Prostate gland (tissue), 2 donors: ENCODE data around the gene OR52B2. TPM values are rescaled to one million over a fixed set of nuclear protein-coding genes. Genes with fewer than 3 reads are reported as not detected.

ENCODE experiments used
- DNase-seq: peaks from one replicate; pipeline ENCODE4 v3.0.0-alpha.2; 2019; ENCODE audit warnings: low spot score
- H3K27ac ChIP-seq, 2 donors: fragments of 200-600 bp; sonication (generic); 2 replicates each; pipeline ENCODE4 v1.5.1; 2017 to 2019
- H3K27me3 ChIP-seq: fragments of 200-600 bp; sonication (generic); replicated peaks from 2 replicates; pipeline ENCODE4 v1.5.1; 2019; ENCODE audit not compliant: insufficient read depth
- H3K36me3 ChIP-seq, 2 donors: fragments of 200-600 bp; sonication (generic); 1 replicate in 1 of 2; 2 replicates in 1 of 2; pipeline versions ENCODE4 v1.5.1 to v1.8.1; 2017 to 2019
- H3K4me1 ChIP-seq: fragments of 200-600 bp; sonication (generic); replicated peaks from 2 replicates; pipeline ENCODE4 v1.5.1; 2019
- H3K4me3 ChIP-seq, 2 donors: fragments of 200-600 bp; sonication (generic); 2 replicates each; pipeline ENCODE4 v1.5.1; 2017 to 2019
- H3K9me3 ChIP-seq: fragments of 200-600 bp; sonication (generic); 2 replicates; pipeline ENCODE4 v1.5.1; 2017
- POLR2A ChIP-seq: fragments of 450-650 bp; IDR thresholded peaks from one replicate; pipeline ENCODE4 v1.6.1; 2016; ENCODE audit warnings: antibody characterized with exemption, mild to moderate bottlenecking
- POLR2AphosphoS5 ChIP-seq: sonication (generic); formaldehyde crosslinking; IDR thresholded peaks from one replicate; pipeline ENCODE4 v1.6.1; 2017; ENCODE audit warnings: antibody characterized with exemption
- WGBS: methylation state at CpG from one replicate; pipeline ENCODE4 v1.1.5; 2018; 5-methylcytosine and 5-hydroxymethylcytosine counted together
- intact Hi-C: fragments of 100-400 bp; cut with DNase I; formaldehyde crosslinking; loops from one replicate; pipeline ENCODE4 v1.14.2; 2022
- total RNA-seq, 2 donors: library from RNA; depleted of rRNA; stranded (reverse); fragments of >200 nt; gene quantifications; one replicate each; pipeline ENCODE4 v1.1.0, GENCODE V29; 2016
- TF ChIP-seq, protein P1 (sequence below), 4 experiments: fragments of 200-600 bp in 2 of 4; fragments of 450-650 bp in 2 of 4; sonication (generic) in 2 of 4; IDR thresholded peaks; 1 replicate in 3 of 4; 2 replicates in 1 of 4; pipeline ENCODE4 v1.5.1; 2016 to 2019; ENCODE audit warnings: antibody characterized with exemption in 4 of 4, mild to moderate bottlenecking in 2 of 4, moderate library complexity in 2 of 4

OR52B2 gene
- total RNA-seq, 2 donors from 2014 or later = not detected

DNA sequence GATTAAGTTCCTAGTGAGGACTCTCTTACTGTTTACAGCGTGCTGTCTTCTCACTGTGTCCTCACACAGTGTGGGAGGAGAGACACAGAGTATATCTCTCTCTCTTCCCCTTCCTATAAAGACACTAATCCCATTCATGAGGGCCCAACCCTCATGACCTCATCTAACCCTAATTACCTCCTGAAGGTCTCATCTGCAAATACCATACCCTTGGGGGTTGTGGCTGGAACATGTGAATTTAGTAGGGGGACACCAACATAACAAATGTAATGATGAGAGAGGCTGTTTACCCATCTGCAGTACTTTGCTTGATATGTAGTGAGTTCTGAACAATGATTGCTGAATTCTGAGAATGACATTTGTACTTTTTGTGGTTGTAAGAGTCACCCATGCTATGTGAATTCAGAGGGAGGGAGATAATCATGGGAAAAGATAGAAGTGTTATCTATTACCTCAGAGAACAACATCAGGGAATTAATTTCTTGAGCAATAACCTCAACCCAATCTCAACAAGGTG is 24.0 kb upstream of the OR52B2 start:
- intact Hi-C loops = no loop called here
- H3K9me3 ChIP-seq = no peaks in the 10 kb centered on the region
- H3K4me1 ChIP-seq = no peaks in the 10 kb centered on the region
- no peaks in the 10 kb centered on the region for H3K27me3 ChIP-seq
- no peak for DNase-seq
- H3K27ac ChIP-seq = no peak overlapping the region
- TF ChIP-seq POLR2AphosphoS5 (no peak), POLR2A (no peak)
- TF ChIP-seq, protein P1, sequence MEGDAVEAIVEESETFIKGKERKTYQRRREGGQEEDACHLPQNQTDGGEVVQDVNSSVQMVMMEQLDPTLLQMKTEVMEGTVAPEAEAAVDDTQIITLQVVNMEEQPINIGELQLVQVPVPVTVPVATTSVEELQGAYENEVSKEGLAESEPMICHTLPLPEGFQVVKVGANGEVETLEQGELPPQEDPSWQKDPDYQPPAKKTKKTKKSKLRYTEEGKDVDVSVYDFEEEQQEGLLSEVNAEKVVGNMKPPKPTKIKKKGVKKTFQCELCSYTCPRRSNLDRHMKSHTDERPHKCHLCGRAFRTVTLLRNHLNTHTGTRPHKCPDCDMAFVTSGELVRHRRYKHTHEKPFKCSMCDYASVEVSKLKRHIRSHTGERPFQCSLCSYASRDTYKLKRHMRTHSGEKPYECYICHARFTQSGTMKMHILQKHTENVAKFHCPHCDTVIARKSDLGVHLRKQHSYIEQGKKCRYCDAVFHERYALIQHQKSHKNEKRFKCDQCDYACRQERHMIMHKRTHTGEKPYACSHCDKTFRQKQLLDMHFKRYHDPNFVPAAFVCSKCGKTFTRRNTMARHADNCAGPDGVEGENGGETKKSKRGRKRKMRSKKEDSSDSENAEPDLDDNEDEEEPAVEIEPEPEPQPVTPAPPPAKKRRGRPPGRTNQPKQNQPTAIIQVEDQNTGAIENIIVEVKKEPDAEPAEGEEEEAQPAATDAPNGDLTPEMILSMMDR (IDR thresholded peaks at IDR 0.05) = no peak
- no peaks in the 10 kb centered on the region for H3K36me3 ChIP-seq
- 71% methylated on average over 1 of the region's 1 CpG for WGBS
- no peak overlapping the region for H3K4me3 ChIP-seq

DNA sequence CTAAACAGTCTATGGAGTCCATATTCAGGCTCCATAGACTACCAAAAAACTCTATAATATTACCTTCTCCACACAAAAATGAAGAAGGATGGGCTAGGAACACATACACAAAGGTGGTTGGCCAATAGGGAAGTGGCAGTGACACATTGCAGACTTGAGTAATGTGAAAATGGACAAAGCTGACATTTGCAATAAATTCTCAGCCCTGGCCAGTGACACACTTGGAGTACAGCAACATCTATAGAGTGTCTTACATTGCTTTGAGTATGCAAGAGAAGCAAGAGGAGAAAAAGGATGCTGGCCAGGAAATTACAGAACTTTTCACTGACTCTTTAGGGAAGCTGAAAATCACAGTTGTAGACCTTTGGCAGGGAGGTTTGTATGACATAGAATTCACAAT is 21.6 kb upstream of the OR52B2 start:
- Histone ChIP-seq H3K36me3 (no peaks in the 10 kb centered on the region), H3K27ac (no peak overlapping the region), H3K27me3 (no peaks in the 10 kb centered on the region), H3K4me1 (no peaks in the 10 kb centered on the region), H3K4me3 (no peak overlapping the region), H3K9me3 (no peaks in the 10 kb centered on the region)
- TF ChIP-seq POLR2AphosphoS5 = no peak
- no peak for TF ChIP-seq POLR2A
- TF ChIP-seq, protein P1 (IDR thresholded peaks at IDR 0.05) = no peak
- DNase-seq = no peak
- intact Hi-C loops = no loop called here

DNA sequence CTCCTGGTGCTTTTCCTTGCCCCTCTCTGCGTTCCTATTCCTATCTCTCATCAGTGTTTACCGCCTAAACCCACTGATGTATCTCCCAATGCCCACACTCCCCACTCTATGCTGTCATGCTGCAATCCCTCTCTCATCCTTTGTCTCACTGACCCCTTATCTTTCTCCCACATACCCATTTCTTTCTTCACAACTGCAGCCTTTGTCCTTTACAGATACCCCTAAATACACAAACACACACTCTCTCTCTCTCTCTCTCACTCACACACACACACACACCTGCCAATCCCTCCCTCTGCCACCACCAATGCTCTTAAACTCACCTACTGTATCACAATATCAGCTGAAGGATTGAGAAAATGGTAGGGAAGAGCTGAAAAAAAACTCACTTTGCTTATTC is 5.3 kb upstream of the OR52B2 start:
- Histone ChIP-seq H3K9me3 (no peaks in the 10 kb centered on the region), H3K27me3 (no peaks in the 10 kb centered on the region), H3K4me1 (no peaks in the 10 kb centered on the region), H3K36me3 (no peaks in the 10 kb centered on the region), H3K27ac (no peak overlapping the region), H3K4me3 (no peak overlapping the region)
- no peak for DNase-seq
- intact Hi-C loops = no loop called here
- 37% methylated on average over 2 of the region's 2 CpGs for WGBS
- TF ChIP-seq, protein P1 (IDR thresholded peaks at IDR 0.05) = no peak
- TF ChIP-seq POLR2AphosphoS5 (no peak), POLR2A (no peak)

DNA sequence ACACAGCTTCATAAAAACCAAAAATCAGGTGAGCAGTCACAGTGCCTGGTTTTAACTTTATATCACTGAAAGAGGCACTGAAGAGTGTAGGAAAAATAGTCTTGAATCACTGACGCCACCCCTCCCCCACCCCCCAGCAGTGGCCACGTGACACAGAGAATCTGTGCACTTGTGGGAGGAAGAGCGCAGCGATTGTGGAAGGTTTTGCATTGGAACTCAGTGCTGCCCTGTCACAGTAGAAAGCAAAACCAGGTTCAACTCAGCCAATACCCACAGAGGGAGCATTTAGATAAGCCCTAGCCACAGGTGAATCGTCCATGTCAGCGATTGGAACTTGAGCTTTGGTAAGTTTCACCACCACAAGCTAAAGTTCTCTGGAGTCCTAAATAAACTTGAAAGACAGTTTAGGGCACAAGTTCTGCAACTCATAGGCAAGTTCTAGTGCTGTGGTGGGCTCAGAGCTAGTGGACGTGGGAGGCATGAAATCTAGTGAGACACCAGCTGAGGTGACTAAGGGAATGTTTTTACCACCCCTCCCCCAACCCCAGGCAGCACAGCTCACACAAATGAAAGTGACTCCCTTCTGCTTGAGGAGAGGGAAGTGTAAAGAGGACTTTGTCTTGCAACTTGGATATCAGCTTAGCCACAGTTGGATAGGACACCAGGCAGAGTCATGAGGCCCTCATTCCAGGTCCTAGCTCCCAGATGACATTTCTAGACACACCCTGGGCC is 13.3 kb downstream of the OR52B2 start:
- H3K27me3 ChIP-seq = no peaks in the 10 kb centered on the region
- no peak overlapping the region for H3K27ac ChIP-seq
- no peak overlapping the region for H3K4me3 ChIP-seq
- no peaks in the 10 kb centered on the region for H3K9me3 ChIP-seq
- H3K4me1 ChIP-seq = no peaks in the 10 kb centered on the region
- TF ChIP-seq, protein P1 (IDR thresholded peaks at IDR 0.05) = no peak
- TF ChIP-seq POLR2A (no peak), POLR2AphosphoS5 (no peak)
- no peaks in the 10 kb centered on the region for H3K36me3 ChIP-seq
- DNase-seq = no peak
- WGBS = 70% methylated on average over 7 of the region's 7 CpGs
- intact Hi-C loops = no loop called here

DNA sequence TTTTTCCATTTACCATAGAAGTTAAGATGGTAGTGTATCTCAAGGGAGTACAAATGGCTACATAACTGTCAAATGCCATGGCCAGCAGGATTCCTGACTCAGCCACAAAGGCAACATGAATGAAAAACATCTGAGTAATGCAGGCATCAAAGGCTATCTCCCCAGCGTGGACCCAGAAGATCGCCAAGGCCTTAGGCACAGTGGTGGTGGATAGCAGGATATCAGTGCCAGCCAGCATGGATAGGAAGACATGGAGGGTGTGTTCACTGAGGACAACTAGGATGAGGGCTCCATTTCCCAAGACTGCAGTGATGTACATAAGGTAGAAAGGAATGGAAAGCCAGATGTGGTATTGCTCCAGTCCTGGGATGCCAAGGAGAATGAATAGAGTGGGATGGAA is 18.0 kb downstream of the OR52B2 start:
- intact Hi-C loops = no loop called here
- no peaks in the 10 kb centered on the region for H3K36me3 ChIP-seq
- TF ChIP-seq, protein P1 (IDR thresholded peaks at IDR 0.05) = no peak
- TF ChIP-seq POLR2AphosphoS5 (no peak), POLR2A (no peak)
- no peak overlapping the region for H3K4me3 ChIP-seq
- no peaks in the 10 kb centered on the region for H3K27me3 ChIP-seq
- DNase-seq = no peak
- 88% methylated on average over 2 of the region's 2 CpGs for WGBS
- no peaks in the 10 kb centered on the region for H3K4me1 ChIP-seq
- no peak overlapping the region for H3K27ac ChIP-seq
- H3K9me3 ChIP-seq = no peaks in the 10 kb centered on the region
